ENCODE data around the gene REP15. TPM values are rescaled to one million over a fixed set of nuclear protein-coding genes. Genes with fewer than 3 reads are reported as not detected.

The REP15 gene
- total RNA-seq, 1 donor from 2014 or later: 1.3 TPM

GRCh38 chr12:27695556-27696292 is 523 bp upstream of the REP15 start:
- H3K4me1 Mint-ChIP-seq (ENCODE audit: low read depth): no peaks in the 10 kb centered on the region
- TF ChIP-seq, protein P1, sequence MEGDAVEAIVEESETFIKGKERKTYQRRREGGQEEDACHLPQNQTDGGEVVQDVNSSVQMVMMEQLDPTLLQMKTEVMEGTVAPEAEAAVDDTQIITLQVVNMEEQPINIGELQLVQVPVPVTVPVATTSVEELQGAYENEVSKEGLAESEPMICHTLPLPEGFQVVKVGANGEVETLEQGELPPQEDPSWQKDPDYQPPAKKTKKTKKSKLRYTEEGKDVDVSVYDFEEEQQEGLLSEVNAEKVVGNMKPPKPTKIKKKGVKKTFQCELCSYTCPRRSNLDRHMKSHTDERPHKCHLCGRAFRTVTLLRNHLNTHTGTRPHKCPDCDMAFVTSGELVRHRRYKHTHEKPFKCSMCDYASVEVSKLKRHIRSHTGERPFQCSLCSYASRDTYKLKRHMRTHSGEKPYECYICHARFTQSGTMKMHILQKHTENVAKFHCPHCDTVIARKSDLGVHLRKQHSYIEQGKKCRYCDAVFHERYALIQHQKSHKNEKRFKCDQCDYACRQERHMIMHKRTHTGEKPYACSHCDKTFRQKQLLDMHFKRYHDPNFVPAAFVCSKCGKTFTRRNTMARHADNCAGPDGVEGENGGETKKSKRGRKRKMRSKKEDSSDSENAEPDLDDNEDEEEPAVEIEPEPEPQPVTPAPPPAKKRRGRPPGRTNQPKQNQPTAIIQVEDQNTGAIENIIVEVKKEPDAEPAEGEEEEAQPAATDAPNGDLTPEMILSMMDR (IDR thresholded peaks at IDR 0.05): no peak

DNA sequence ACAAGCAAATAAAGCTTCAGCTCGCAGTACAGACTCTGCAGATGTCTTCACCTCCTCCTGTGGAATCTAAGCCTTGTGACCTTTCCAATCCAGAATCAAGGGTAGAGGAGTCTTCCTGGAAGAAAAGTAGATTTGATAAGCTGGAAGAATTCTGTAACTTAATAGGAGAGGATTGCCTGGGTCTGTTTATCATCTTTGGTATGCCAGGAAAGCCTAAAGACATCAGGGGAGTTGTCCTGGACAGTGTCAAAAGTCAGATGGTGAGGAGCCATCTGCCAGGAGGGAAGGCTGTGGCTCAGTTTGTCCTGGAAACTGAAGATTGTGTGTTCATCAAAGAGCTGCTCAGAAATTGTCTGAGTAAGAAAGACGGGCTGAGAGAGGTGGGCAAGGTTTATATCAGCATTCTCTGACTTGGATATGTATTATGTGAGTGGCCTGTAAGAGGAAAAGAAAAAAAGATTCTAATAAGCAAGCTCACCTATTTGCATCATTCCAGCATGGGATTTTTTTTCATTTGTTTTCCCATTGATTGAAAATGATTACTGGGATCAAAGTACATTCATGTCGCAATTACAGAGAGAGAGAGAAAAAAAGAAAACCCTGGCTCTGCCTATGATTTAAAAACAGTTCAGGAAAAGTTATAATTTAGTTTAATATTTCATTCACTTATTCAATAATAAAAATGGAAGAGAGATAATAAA is 767 bp downstream of the REP15 start:
- Mint-ChIP-seq H3K27me3 (ENCODE audit: low read depth) (no peaks in the 10 kb centered on the region), H3K4me1 (ENCODE audit: low read depth) (peaks cover 3% of the 10 kb centered on the region), H3K27ac (ENCODE audit: unreplicated experiment) (no peak overlapping the region), H3K4me3 (ENCODE audit: unreplicated experiment) (no peak overlapping the region), H3K9me3 (ENCODE audit: low read depth) (no peaks in the 10 kb centered on the region), H3K36me3 (ENCODE audit: low read depth) (peaks cover 22% of the 10 kb centered on the region)
- TF ChIP-seq, protein P1 (IDR thresholded peaks at IDR 0.05): no peak
- DNase-seq (ENCODE audit: low spot score): no peak

More at GRCh38 chr12:27695556-27696292, 523 bp upstream of the REP15 start:
- Mint-ChIP-seq H3K36me3 (ENCODE audit: low read depth) (peaks cover 28% of the 10 kb centered on the region), H3K27me3 (ENCODE audit: low read depth) (no peaks in the 10 kb centered on the region), H3K4me3 (ENCODE audit: unreplicated experiment) (no peak overlapping the region), H3K9me3 (ENCODE audit: low read depth) (no peaks in the 10 kb centered on the region), H3K27ac (ENCODE audit: unreplicated experiment) (no peak overlapping the region)
- DNase-seq (ENCODE audit: low spot score): no peak

DNA sequence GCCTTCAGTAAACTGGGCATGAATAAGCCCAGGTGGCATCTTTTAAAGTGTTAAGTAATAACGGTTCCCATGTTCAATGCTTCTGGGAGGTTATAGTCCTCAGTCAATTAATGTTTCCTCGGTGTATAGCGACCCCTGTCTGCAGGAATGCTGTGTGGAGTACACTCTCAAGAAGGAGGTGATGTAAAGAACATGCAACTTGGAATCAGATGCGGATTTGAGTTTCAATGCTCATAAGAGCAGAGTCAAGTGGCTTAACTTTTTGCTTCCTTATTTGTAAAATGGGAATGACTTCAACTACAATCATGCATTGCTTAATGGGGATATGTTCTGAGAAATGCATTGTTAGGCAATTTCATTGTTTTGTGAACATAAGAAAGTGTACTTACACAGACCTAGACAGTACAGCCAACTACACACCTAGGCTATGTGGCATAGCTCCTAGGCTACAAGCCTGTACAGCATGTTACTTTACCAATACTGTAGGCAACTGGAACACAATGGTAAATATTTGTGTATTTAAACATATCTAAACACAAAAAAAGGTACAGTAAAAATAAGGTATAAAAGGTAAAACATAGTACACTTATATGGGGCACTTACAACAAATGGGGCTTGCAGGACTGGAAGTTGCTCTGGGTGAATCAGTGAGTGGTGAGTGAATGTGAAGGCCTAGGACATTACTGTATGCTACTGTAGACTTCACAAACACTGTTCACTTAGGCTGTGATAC is 7.6 kb downstream of the REP15 start:
- H3K36me3 Mint-ChIP-seq (ENCODE audit: low read depth): no peaks in the 10 kb centered on the region
- peak overlapping the region; percentile 84 for H3K27ac Mint-ChIP-seq (ENCODE audit: unreplicated experiment)
- no peak for DNase-seq (ENCODE audit: low spot score)

GRCh38 chr12:27705263-27705662 is 9.0 kb downstream of the REP15 start:
- Mint-ChIP-seq H3K27me3 (ENCODE audit: low read depth) (no peaks in the 10 kb centered on the region), H3K27ac (ENCODE audit: unreplicated experiment) (no peak overlapping the region), H3K36me3 (ENCODE audit: low read depth) (no peaks in the 10 kb centered on the region), H3K4me1 (ENCODE audit: low read depth) (peaks cover 21% of the 10 kb centered on the region), H3K9me3 (ENCODE audit: low read depth) (no peaks in the 10 kb centered on the region), H3K4me3 (ENCODE audit: unreplicated experiment) (no peak overlapping the region)
- TF ChIP-seq, protein P1 (IDR thresholded peaks at IDR 0.05): no peak
- DNase-seq (ENCODE audit: low spot score): no peak

More for the DNA sequence above, 7.6 kb downstream of the REP15 start:
- Mint-ChIP-seq H3K27me3 (ENCODE audit: low read depth) (no peaks in the 10 kb centered on the region), H3K4me1 (ENCODE audit: low read depth) (peaks cover 16% of the 10 kb centered on the region), H3K9me3 (ENCODE audit: low read depth) (no peaks in the 10 kb centered on the region), H3K4me3 (ENCODE audit: unreplicated experiment) (no peak overlapping the region)
- TF ChIP-seq, protein P1 (IDR thresholded peaks at IDR 0.05): peak; percentile 96

DNA sequence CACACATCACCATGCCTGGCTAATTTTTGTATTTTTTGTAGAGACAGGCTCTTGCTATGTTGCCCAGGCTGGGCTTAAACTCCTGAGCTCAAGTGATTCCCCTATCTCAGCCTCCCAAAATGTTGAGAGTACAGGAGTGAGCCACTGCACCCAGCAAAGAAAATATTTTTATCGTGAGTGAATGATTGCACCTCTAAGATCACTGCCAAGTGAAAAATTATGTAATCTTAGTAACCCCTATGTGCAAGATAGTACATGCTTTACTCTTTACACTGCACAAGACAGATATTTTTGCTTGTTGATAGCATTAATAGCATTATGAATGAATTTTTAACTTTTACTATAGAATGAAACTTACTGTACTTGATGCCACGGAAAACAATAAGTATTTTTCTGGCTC is 11.0 kb downstream of the REP15 start:
- no peak for DNase-seq (ENCODE audit: low spot score)
- TF ChIP-seq, protein P1 (IDR thresholded peaks at IDR 0.05): no peak
- H3K27ac Mint-ChIP-seq (ENCODE audit: unreplicated experiment): no peak overlapping the region
- H3K27me3 Mint-ChIP-seq (ENCODE audit: low read depth): no peaks in the 10 kb centered on the region
- peaks cover 30% of the 10 kb centered on the region for H3K4me1 Mint-ChIP-seq (ENCODE audit: low read depth)
- no peak overlapping the region for H3K4me3 Mint-ChIP-seq (ENCODE audit: unreplicated experiment)
- peaks cover under 1% of the 10 kb centered on the region for H3K36me3 Mint-ChIP-seq (ENCODE audit: low read depth)
- H3K9me3 Mint-ChIP-seq (ENCODE audit: low read depth): no peaks in the 10 kb centered on the region
